LNCAP (cell line): ENCODE results near the gene IPO13.

ENCODE experiments used
- CTCF ChIP-seq: fragments of 450-650 bp; IDR thresholded peaks from 2 replicates; pipeline ENCODE4 v1.5.1; 2017; ENCODE audit warnings: mild to moderate bottlenecking

The IPO13 gene

DNA sequence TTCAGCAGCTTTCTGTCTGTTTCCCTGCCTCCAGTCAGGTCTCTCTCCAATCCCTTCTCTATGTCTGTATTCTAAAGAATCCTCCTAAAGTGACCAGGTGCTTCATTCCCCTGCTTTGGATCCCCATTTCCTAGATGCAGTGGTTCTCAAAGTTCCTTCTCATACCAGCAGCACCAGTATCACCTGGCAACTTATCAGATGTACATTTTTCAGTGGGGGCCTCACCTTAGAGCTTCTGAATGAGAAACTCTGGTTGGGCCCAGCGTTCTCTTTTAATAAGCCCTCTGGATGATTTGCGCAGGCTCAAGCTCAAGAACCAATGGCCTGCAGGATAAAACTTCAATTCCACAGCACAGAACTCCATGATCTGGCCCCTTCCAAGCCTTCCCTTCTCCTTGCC, 38.5 kb upstream of the IPO13 start:
- no peak for TF ChIP-seq CTCF

DNA sequence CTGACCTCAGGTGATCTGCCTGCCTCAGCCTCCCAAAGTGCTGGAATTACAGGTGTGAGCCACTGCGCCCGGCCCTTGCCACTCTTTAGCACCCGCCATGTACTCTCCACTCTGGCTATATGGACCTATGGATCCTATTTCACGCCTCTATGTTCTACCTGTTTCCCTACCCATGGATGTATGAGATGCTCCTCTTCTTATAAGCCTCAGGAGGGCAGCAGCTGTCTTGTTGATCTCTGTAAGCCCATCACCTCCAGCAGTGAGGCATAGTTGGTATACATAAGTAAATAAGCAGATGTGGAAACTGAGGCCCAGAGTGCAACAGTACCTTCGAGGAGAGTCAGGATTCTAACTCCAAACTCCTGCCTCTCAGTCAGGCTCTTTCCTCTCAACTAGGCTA, 37.9 kb upstream of the IPO13 start:
- no peak for TF ChIP-seq CTCF

DNA sequence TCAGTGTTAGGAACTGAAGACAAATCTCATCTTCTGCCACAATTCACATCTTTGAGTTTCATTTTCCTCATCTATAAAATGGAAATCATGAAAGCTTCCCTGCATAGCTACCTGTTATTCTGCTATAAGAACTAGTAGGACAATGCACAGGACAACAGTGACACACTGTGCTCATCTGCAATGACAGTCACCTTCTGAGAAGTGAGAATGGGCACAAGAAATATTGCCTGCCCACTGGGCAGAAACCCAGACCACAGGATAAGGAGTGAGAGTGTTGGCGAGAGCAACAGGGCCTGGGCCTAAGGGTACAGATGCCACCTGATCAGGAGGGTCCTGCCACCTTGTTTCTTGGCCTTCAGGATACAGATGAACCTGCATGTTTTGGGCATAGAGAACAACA, 36.4 kb upstream of the IPO13 start:
- TF ChIP-seq CTCF = no peak

- no peak for TF ChIP-seq CTCF
These were observed 34.1 kb upstream of the IPO13 start for GRCh38 chr1:43912607-43913006.

- no peak for TF ChIP-seq CTCF
These were observed 33.7 kb upstream of the IPO13 start for GRCh38 chr1:43913051-43913501.

DNA sequence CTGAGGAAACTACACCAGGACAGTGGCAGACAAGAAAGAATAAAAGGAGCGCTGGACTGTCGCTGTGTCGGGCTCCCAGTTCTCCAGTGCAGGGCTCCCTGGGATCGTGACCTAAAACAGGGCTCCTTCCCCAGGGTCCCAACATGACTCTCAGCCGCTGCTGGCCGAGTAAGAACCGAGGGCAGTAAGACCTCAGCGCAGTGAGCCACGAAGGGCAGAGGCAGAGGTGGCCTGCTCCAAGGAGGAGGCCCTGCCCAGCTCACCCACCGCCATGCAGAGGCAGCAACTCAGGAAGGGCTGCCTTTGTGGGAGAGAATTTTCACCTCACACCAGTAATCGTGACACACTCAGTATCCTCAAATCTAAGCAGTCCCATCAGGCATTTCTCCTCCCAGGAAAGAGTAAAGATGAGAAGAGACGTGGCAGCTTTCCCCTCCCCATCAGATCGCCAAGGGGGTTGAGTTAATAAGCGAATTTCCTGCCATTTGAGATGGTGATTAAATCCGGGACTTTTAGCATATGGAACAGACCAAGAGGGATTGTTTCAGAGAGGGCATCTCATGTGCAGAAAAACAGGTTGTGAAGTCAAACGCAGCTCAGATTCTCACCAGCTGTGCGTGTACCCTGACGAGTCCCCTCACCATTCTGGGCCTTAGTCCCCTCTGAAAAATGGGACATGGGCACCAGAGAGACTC, 32.9 kb upstream of the IPO13 start:
- TF ChIP-seq CTCF = no peak

- TF ChIP-seq CTCF = no peak
These were observed 31.9 kb upstream of the IPO13 start for GRCh38 chr1:43914576-43915525.
